IMR-90 (cell line): ENCODE measurements around the gene RAB31. TPM values are rescaled to one million over a fixed set of nuclear protein-coding genes. Genes with fewer than 3 reads are reported as not detected.

Experiments used
- ATAC-seq: fragments of 200-7000 bp; cut with Tn5 transposase; 2 replicates; pipeline ENCODE4 v1.9.1; 2020; ENCODE audit warnings: low read depth, mild to moderate bottlenecking, moderate library complexity
- BruUV-seq: library from RNA; stranded (reverse); fragments of 400-500 nt; replicated peaks from 2 replicates; lab custom pipeline; 2021; lab: Mats Ljungman, UMichigan
- CTCF ChIA-PET: fragments of 300-600 bp; formaldehyde crosslinking; extraction: SDS; loops from one replicate; lab custom pipeline; 2021; ENCODE audit warnings: antibody characterized with exemption; lab: Yijun Ruan, JAX
- POLR2A ChIA-PET: fragments of 300-600 bp; sonication (Branson Sonifier 250); formaldehyde crosslinking; loops from one replicate; lab custom pipeline; 2022; ENCODE audit warnings: antibody characterized with exemption; ENCODE audit not compliant: unreplicated experiment; lab: Charles Lee
- DNase-seq: peaks from one replicate; pipeline ENCODE4 v3.0.0; 2013
- H2AFZ ChIP-seq: replicated peaks from 2 replicates; pipeline ENCODE3; 2013; ENCODE audit warnings: low read length, mild to moderate bottlenecking; ENCODE audit not compliant: poor library complexity
- H2AK5ac ChIP-seq: 2 replicates; pipeline ENCODE4 v1.6.1; 2013; ENCODE audit warnings: low read depth, low read length, inconsistent platforms
- H2AK9ac ChIP-seq: replicated peaks from 2 replicates; pipeline ENCODE3; 2013; ENCODE audit warnings: mild to moderate bottlenecking, low read depth, low read length, moderate library complexity; ENCODE audit not compliant: poor library complexity
- H2BK120ac ChIP-seq: 2 replicates; pipeline ENCODE4 v1.6.1; 2013; ENCODE audit warnings: low read depth, low read length, inconsistent platforms
- H2BK15ac ChIP-seq: 3 replicates; pipeline ENCODE4 v1.6.1; 2013; ENCODE audit warnings: low read depth, low read length, inconsistent platforms
- H2BK20ac ChIP-seq: 2 replicates; pipeline ENCODE4 v1.6.1; 2013; ENCODE audit warnings: low read depth, mild to moderate bottlenecking, inconsistent platforms, low read length, moderate library complexity
- H2BK5ac ChIP-seq: 2 replicates; pipeline ENCODE4 v1.6.1; 2013; ENCODE audit warnings: mild to moderate bottlenecking, low read depth, low read length, inconsistent platforms; ENCODE audit not compliant: poor library complexity, severe bottlenecking
- H3K14ac ChIP-seq: replicated peaks from 2 replicates; pipeline ENCODE4 v1.6.1; 2013; ENCODE audit warnings: low read depth, low read length, inconsistent platforms
- H3K18ac ChIP-seq: 2 replicates; pipeline ENCODE4 v1.6.1; 2013; ENCODE audit warnings: low read depth, low read length, control low read depth
- H3K23ac ChIP-seq: 2 replicates; pipeline ENCODE4 v1.6.1; 2013; ENCODE audit warnings: low read depth, low read length, inconsistent platforms
- H3K27ac ChIP-seq: 2 replicates; pipeline ENCODE4 v1.5.1; 2013; ENCODE audit warnings: mild to moderate bottlenecking, control low read depth, low read length; ENCODE audit not compliant: insufficient read depth
- H3K27me3 ChIP-seq: 2 replicates; pipeline ENCODE4 v1.6.1; 2013; ENCODE audit warnings: low read length; ENCODE audit not compliant: control insufficient read depth, insufficient read depth
- H3K36me3 ChIP-seq: 2 replicates; pipeline ENCODE4 v1.6.1; 2013; ENCODE audit warnings: low read length, mixed read lengths; ENCODE audit not compliant: control insufficient read depth, insufficient read depth
- H3K4ac ChIP-seq: 2 replicates; pipeline ENCODE4 v1.6.1; 2013; ENCODE audit warnings: low read depth, low read length, inconsistent platforms
- H3K4me1 ChIP-seq: 2 replicates; pipeline ENCODE4 v1.6.1; 2013; ENCODE audit warnings: low read length, mixed read lengths; ENCODE audit not compliant: control insufficient read depth, insufficient read depth
- H3K4me2 ChIP-seq: 2 replicates; pipeline ENCODE4 v1.6.1; 2013; ENCODE audit warnings: low read depth, mild to moderate bottlenecking, control low read depth, low read length, moderate library complexity
- H3K4me3 ChIP-seq: 2 replicates; pipeline ENCODE4 v1.5.1; 2013; ENCODE audit warnings: low read depth, mild to moderate bottlenecking, control low read depth, low read length, moderate library complexity; ENCODE audit not compliant: insufficient read depth
- H3K56ac ChIP-seq: 2 replicates; pipeline ENCODE4 v1.6.1; 2013; ENCODE audit warnings: low read length, inconsistent platforms; ENCODE audit not compliant: insufficient read depth; ENCODE audit errors: extremely low read depth
- H3K79me1 ChIP-seq, 2 experiments: 2 replicates each; pipeline ENCODE4 v1.6.1; 2013; ENCODE audit warnings: low read length in 2 of 2, inconsistent platforms in 1 of 2, low read depth in 1 of 2
- H3K9ac ChIP-seq: 2 replicates; pipeline ENCODE4 v1.6.1; 2013; ENCODE audit warnings: low read depth, low read length, control low read depth
- H3K9me1 ChIP-seq: 2 replicates; pipeline ENCODE4 v1.6.1; 2013; ENCODE audit warnings: low read length, inconsistent platforms; ENCODE audit not compliant: insufficient read depth
- H3K9me3 ChIP-seq: 2 replicates; pipeline ENCODE4 v1.6.1; 2013; ENCODE audit warnings: low read length; ENCODE audit not compliant: control insufficient read depth, insufficient read depth
- H4K20me1 ChIP-seq: 2 replicates; pipeline ENCODE4 v1.6.1; 2013; ENCODE audit warnings: low read length, inconsistent platforms; ENCODE audit not compliant: insufficient read depth
- H4K5ac ChIP-seq: 2 replicates; pipeline ENCODE4 v1.6.1; 2013; ENCODE audit warnings: mild to moderate bottlenecking, low read depth, low read length, control low read depth
- H4K8ac ChIP-seq, 2 experiments: 2 replicates each; pipeline ENCODE4 v1.6.1; 2013; ENCODE audit warnings: low read depth in 2 of 2, low read length in 2 of 2, control low read depth in 1 of 2, inconsistent platforms in 1 of 2
- H4K91ac ChIP-seq: 2 replicates; pipeline ENCODE4 v1.6.1; 2013; ENCODE audit warnings: low read depth, low read length, inconsistent platforms; ENCODE audit not compliant: insufficient read depth
- BHLHE40 ChIP-seq: fragments of 150-350 bp; IDR thresholded peaks from 2 replicates; pipeline ENCODE4 v1.6.1; 2016; ENCODE audit warnings: mild to moderate bottlenecking, low read depth, low read length
- FOS ChIP-seq: fragments of 150-350 bp; IDR thresholded peaks from 2 replicates; pipeline ENCODE4 v1.6.1; 2016; ENCODE audit warnings: low read depth, low read length
- MAZ ChIP-seq: IDR thresholded peaks from 2 replicates; pipeline ENCODE4 v1.6.1; 2012; ENCODE audit warnings: low read depth, mild to moderate bottlenecking, low read length, improper control_type of control experiment, moderate library complexity, borderline replicate concordance
- POLR2A ChIP-seq: IDR thresholded peaks from 2 replicates; pipeline ENCODE4 v1.6.1; 2012; ENCODE audit warnings: mild to moderate bottlenecking, low read depth, low read length
- RAD21 ChIP-seq: IDR thresholded peaks from 2 replicates; pipeline ENCODE4 v1.6.1; 2012; ENCODE audit warnings: low read length, improper control_type of control experiment
- RFX5 ChIP-seq: IDR thresholded peaks from 2 replicates; pipeline ENCODE4 v1.8.0; 2012; ENCODE audit warnings: low read depth, mild to moderate bottlenecking, low read length, moderate library complexity
- WGBS, 2 experiments: methylation state at CpG; one replicate each; pipeline versions ENCODE4 v1.1.5 to v1.1.7; 2013; ENCODE audit warnings: missing lambda C conversion rate in 2 of 2; ENCODE audit not compliant: insufficient read length in 1 of 2; ENCODE audit errors: extremely low coverage in 2 of 2; 5-methylcytosine and 5-hydroxymethylcytosine counted together
- dilution Hi-C: fragments of 300-500 bp; cut with HindIII; formaldehyde crosslinking; loops from one replicate; pipeline ENCODE4 v1.14.3; 2018; ENCODE audit warnings: low sequenced_read_pairs; ENCODE audit not compliant: unreplicated experiment
- in situ Hi-C: fragments of 300-500 bp; cut with MboI; formaldehyde crosslinking; loops from 3 replicates; pipeline ENCODE4 v1.14.3; 2019; ENCODE audit warnings: low sequenced_read_pairs, inconsistent platforms, mixed read lengths
- intact Hi-C: fragments of 100-400 bp; cut with micrococcal nuclease; formaldehyde crosslinking; loops from 2 replicates; pipeline ENCODE4 v1.10.0; 2022
- polyA plus RNA-seq, 3 experiments: library from polyadenylated mRNA; depleted of rRNA; stranded (reverse); fragments of >200 nt; gene quantifications; 2 replicates each; pipeline ENCODE4 v1.2.3, GENCODE V29; 2012; ENCODE audit warnings: low replicate concordance in 1 of 3
- total RNA-seq: library from RNA; depleted of rRNA; stranded (reverse); fragments of >200 nt; gene quantifications from 2 replicates; pipeline ENCODE4 v1.2.3, GENCODE V29; 2012
- TF ChIP-seq, protein P1 (sequence below): conservative IDR thresholded peaks from 2 replicates; pipeline ENCODE4 v1.5.1; 2012; ENCODE audit warnings: mild to moderate bottlenecking, low read depth, low read length, improper control_type of control experiment
- TF ChIP-seq, protein P2 (sequence below): fragments of 150-350 bp; IDR thresholded peaks from 2 replicates; pipeline ENCODE4 v1.6.1; 2016; ENCODE audit warnings: low read depth, mild to moderate bottlenecking, low read length, moderate library complexity, borderline replicate concordance

The RAB31 gene
- total and polyA plus RNA-seq, 2 of the 4 experiments (the other 2 are of a cell fraction): 13.8 to 26.9 TPM

GRCh38 chr18:9772847-9773677 lies 65.0 kb downstream of the RAB31 start (continued):
- TF ChIP-seq, protein P1, sequence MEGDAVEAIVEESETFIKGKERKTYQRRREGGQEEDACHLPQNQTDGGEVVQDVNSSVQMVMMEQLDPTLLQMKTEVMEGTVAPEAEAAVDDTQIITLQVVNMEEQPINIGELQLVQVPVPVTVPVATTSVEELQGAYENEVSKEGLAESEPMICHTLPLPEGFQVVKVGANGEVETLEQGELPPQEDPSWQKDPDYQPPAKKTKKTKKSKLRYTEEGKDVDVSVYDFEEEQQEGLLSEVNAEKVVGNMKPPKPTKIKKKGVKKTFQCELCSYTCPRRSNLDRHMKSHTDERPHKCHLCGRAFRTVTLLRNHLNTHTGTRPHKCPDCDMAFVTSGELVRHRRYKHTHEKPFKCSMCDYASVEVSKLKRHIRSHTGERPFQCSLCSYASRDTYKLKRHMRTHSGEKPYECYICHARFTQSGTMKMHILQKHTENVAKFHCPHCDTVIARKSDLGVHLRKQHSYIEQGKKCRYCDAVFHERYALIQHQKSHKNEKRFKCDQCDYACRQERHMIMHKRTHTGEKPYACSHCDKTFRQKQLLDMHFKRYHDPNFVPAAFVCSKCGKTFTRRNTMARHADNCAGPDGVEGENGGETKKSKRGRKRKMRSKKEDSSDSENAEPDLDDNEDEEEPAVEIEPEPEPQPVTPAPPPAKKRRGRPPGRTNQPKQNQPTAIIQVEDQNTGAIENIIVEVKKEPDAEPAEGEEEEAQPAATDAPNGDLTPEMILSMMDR: no peak
- TF ChIP-seq POLR2A: no peak

DNA sequence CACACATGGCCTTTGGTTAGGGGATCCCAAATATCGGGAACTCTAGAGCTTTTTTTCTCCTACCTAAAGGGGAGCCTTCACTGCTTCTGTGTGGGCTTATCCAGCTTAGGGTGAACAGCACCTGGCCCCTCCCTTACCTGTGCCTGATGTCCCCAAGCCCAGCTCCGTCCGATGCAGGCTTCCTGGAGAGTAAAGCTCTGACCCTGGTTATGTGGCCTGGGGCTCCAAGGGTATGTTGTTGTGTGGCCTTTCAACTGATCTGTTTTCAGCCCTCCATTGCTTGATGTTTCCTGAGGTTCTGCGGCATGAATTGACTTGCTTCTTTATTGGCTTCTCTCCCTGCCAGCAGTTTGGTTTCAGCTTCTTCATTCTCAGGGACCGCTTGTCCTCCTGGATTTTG lies 66.0 kb downstream of the RAB31 start:
- POLR2A ChIA-PET: no interaction called here
- CTCF ChIA-PET: no interaction called here
- Histone ChIP-seq H4K5ac (no peak overlapping the region), H3K36me3 (0 out of 2 replicates have a peak, but pooled peaks cover 2% of the 10 kb centered on the region), H3K4me2 (no peak overlapping the region), H4K8ac (no peak overlapping the region), H2BK20ac (no peak overlapping the region; the same call in 1 of the 2 replicates), H3K14ac (no peak overlapping the region), H2BK15ac (no peak overlapping the region), H2AFZ (no peak overlapping the region), H3K79me1 (peaks cover 30 to 45% of the 10 kb centered on the region in 2 experiments), H3K18ac (no peak overlapping the region), H3K23ac (no peak overlapping the region), H3K4me3 (no peak overlapping the region), H2BK120ac (no peak overlapping the region), H4K20me1 (peaks cover 23% of the 10 kb centered on the region), H3K27ac (no peak overlapping the region), H3K4me1 (no peaks in the 10 kb centered on the region), H3K4ac (no peak overlapping the region; the same call in 1 of the 2 replicates), H3K27me3 (no peaks in the 10 kb centered on the region), H2AK5ac (no peak overlapping the region), H2AK9ac (no peak overlapping the region), H2BK5ac (no peak overlapping the region), H3K9me3 (no peaks in the 10 kb centered on the region), H4K91ac (no peak overlapping the region), H3K56ac (no peak overlapping the region), H3K9ac (no peak overlapping the region), H3K9me1 (peaks cover 8% of the 10 kb centered on the region; the same call in 1 of the 2 replicates)
- intact Hi-C loops: loop anchor here (5.0 kb wide), 1 partner anchor 197 kb away; no protein-coding TSS in a partner anchor
- dilution Hi-C loops: no loop called here
- BruUV-seq: no TSS peak
- no peak for DNase-seq
- TF ChIP-seq FOS (no peak), MAZ (no peak), RFX5 (no peak), RAD21 (no peak), BHLHE40 (no peak)
- TF ChIP-seq, protein P2, sequence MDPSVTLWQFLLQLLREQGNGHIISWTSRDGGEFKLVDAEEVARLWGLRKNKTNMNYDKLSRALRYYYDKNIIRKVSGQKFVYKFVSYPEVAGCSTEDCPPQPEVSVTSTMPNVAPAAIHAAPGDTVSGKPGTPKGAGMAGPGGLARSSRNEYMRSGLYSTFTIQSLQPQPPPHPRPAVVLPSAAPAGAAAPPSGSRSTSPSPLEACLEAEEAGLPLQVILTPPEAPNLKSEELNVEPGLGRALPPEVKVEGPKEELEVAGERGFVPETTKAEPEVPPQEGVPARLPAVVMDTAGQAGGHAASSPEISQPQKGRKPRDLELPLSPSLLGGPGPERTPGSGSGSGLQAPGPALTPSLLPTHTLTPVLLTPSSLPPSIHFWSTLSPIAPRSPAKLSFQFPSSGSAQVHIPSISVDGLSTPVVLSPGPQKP: no peak
- in situ Hi-C loops: no loop called here
- no peak for ATAC-seq
- WGBS, 2 experiments: no CpG with 5 or more reads among the region's 5 CpGs
